ENCODE data around the gene CPNE6.

The CPNE6 gene

GRCh38 chr14:24055971-24056799 lies 15.2 kb upstream of the CPNE6 start:
- no peak for DNase-seq

DNA sequence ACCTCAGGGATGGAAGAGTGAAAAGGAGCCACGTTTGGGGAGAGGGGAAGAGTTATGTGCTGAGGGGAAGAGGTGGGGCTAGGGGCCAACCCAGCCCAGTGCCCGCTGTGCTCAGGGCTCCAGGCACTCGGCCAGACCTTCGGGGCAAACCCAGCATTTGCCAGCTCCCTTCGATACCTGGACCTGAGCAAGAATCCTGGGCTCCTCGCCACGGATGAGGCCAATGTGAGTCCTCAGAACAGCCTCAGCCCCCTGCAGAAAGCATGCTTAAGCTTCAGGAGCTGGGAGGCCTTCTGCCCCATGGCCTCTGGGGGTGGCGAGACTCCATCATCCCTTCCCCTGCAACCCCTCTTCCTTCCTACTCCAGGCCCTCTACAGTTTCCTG lies 14.6 kb upstream of the CPNE6 start:
- DNase-seq, result no peak

- no peak for DNase-seq
Observed at GRCh38 chr14:24057271-24057670, 14.1 kb upstream of the CPNE6 start.

DNA sequence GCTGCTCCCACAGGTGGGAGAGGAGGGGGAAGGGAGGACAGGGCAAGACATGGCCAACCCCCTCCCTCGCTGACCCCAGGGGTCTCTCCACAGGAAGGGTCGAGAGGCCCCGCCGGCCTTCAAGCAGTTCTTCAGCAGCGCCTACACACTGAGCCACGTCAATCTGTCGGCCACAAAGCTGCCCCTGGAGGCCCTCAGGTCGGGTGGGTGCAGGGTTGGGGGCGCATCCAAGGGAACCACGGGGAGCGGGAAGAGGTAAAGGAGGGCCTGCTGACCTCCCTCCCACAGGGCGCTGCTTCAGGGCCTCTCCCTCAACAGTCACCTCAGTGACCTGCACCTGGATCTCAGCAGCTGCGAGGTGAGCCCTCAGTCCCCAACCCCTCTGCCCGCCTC lies 13.5 kb upstream of the CPNE6 start:
- no peak for DNase-seq

GRCh38 chr14:24058260-24058950 lies 13.0 kb upstream of the CPNE6 start:
- peak; percentile 38 for DNase-seq

GRCh38 chr14:24058951-24059475 lies 12.3 kb upstream of the CPNE6 start:
- DNase-seq, result no peak

DNA sequence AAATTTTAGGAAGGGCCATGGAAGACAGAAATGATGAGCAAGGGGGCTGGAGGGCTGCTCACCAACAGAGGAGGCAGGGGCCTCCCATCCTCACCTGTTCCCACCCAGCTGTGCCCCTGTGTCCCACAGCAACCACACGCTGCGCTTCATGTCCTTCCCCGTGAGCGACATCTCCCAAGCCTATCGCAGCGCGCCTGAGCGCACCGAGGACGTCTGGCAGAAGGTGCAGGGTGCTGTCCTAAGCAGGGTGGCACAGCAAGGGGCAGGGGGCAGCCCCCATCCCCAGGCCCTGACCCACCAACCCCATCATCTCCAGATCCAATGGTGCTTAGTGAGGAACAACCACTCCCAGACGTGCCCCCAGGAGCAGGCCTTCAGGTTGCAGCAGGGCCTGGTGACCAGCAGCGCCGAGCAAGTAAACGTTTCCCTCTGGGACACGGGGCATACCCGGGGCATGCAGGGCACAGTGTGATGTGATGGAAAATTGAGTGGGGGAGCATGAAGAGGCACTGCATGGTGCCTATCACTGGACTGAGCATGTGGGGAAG lies 11.4 kb upstream of the CPNE6 start:
- no peak for DNase-seq

DNA sequence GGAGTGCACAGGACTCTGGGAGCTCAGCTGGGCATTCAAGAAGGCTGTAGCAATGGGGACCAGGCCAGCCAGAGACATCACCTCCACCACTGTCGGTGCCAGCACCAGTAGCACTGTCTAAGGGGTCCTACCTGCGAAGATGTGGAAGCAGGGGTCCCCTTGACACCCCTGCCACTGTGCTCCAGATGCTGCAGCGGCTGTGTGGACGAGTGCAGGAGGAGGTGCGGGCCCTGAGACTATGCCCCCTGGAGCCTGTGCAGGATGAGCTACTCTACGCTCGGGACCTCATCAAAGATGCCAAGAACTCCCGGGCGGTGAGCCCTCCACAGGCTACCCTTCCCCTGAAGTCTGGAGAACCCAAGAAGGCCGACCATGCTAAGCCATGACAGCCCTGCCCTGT lies 10.9 kb upstream of the CPNE6 start:
- no peak for DNase-seq

DNA sequence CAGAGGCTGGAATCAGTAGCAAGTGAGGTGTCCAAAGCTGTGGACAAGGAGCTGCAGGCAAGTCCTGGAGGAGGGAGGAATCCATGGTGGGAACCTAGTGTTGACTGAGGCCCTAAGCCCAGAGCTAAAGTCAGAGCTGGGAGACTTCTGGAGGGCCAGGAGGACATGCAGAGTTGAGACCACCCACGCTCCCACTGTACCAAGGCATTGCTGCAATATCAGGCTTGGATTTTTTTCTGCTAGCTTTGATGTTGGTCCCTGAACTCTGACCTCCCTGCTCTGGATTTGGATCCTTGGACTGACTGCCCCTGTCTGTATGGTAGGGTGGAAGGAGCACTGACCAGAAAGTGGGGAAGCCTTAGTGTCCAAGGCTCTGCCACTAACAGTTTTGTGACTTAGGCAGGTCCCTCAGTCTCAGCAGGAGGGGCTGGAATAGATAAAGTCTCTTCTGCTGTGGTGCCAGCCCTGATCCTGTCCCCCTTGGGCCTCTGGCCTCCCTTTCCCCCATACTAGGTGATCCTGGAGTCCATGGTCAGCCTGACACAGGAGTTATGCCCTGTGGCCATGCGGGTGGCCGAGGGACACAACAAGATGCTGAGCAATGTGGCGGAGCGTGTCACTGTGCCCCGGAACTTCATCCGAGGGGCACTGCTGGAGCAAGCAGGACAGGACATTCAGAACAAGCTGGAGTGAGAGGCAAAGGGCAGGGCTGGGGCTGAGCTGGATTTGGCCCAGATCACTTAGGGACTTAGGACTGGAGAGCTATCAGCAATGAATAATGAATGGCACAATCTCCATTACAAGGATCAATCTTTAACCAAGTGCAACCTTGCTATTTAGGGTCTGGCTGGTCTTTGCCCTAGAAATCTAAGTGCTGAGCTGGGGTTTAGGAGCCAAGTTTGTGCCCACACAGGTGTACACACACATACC lies 10.1 kb upstream of the CPNE6 start:
- no peak for DNase-seq

DNA sequence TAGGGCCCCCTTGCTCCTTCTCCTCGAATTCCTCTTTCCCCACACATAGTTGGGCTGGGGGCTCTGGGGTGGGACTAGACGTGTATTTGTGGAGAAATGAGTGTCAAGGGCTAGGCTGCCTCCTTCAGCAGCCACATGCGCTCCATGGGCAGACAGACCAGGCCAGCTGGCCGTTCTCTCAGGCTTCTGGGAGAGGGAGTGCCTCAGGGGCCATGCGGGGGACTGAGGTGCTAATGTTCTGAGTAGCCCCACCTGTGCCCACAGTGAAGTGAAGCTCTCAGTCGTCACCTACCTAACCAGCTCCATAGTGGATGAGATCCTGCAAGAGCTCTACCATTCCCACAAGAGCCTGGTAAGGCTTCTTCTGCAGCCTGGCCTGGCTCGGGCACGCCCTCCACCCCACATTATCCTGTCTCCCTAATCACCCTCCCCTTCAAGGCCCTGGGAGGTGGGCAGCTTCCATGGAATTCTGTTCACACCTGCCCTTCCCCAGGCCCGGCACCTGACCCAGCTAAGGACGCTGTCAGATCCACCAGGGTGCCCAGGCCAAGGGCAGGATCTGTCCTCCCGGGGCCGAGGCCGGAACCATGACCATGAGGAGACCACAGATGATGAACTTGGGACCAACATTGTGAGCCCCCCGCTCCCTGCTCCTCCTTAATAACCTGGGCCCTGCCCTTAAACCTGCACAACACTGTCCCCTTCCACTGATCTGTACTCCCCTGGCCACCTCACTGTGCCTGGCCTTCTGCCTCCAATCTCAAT lies 9.0 kb upstream of the CPNE6 start:
- DNase-seq, result no peak

DNA sequence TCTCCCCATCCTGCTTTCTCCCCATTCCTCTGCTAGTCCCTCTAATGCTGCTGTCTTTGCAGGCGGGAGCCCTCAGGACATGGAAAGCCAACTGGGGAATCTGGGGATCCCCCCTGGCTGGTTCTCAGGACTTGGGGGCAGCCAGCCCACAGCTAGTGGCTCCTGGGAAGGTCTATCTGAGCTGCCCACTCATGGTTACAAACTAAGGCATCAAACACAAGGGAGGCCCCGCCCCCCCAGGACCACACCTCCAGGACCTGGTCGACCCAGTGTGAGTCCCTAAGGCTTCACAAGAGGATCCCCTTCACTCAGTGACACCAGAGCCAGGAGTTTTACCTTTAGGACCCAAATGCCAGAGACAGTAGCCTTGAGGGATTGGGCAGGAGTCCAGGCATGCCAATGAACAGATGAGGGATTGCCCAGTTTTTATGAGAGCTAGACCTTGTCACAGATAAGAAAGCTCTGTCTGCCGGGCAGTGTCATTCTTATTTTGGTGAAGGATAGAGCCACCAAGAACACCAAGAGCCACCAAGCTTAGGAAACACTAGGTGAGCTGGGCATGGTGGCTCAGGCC lies 8.0 kb upstream of the CPNE6 start:
- no peak for DNase-seq

- no peak for DNase-seq
Observed at GRCh38 chr14:24064091-24064795, 7.1 kb upstream of the CPNE6 start.

- no peak for DNase-seq
Observed at GRCh38 chr14:24064856-24065255, 6.5 kb upstream of the CPNE6 start.

GRCh38 chr14:24065408-24065807 lies 6.0 kb upstream of the CPNE6 start:
- DNase-seq, result no peak

GRCh38 chr14:24066496-24067132 lies 4.7 kb upstream of the CPNE6 start:
- DNase-seq, result no peak

GRCh38 chr14:24067133-24068082 lies 4.0 kb upstream of the CPNE6 start:
- no peak for DNase-seq

DNA sequence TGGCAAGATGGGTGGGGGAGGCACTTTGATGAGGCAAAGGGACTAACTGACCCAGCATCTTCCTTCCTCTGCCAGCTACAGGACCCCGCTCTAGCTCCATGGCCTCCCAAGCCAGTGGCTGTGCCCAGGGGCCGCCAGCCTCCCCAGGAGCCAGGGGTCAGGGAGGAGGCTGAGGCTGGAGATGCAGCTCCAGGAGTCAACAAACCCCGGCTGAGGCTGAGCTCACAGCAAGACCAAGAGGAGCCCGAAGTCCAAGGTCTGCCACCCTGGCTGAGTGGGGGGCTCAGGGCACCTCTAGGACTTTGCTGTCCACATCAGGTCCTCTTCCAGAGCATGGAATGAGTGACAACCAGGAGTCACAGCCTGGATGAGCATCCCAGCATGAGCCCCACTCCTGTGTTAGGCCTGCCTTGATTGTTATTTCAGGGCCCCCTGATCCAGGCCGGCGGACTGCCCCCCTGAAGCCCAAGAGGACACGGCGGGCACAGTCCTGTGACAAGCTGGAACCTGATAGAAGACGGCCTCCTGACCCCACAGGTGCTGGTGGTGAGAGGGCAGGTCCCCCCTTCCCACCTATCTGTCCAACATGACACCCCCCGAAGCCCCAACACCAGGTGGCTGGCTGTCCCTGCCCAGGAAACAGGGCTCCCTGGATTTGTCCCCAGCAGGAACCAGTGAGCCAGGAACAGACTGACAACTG lies 2.5 kb upstream of the CPNE6 start:
- DNase-seq, result no peak

DNA sequence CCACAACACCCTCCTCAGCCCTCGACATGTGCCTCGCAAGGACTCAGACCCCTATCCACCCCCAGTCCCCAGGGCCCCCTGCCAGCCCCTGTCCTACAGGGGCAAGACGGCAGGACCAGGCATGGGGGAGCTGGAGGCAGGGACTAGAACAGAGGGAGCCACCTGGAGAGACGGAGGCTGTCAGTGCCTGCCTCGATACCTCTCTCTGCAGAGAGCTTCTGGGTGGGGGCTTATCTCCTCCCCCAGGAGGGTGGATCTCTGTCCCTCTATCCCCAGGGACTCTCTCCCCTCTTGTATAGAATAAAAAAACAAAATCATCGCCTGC lies 2.0 kb upstream of the CPNE6 start:
- DNase-seq, result no peak

Data from effector CD4-positive, alpha-beta T cell (primary cell).